Spleen (tissue), 11 donors: ENCODE data around the gene H2AZ2. TPM values are rescaled to one million over a fixed set of nuclear protein-coding genes. Genes with fewer than 3 reads are reported as not detected.
"Not testable (repeated sequence)": the region's sequence is repeated elsewhere in the genome, so short reads cannot be mapped to it uniquely, and the experiment has no call there.

Source experiments
- DNase-seq: peaks from one replicate; pipeline ENCODE4 v3.0.0-alpha.2; 2020
- H3K27ac ChIP-seq, 8 donors: fragments of 200-600 bp; sonication (generic) in 7 of 8; 1 replicate in 4 of 8; 2 replicates in 4 of 8; pipeline versions ENCODE4 v1.5.0 to v1.8.0; 2016 to 2021; ENCODE audit warnings: inconsistent platforms in 4 of 8, mild to moderate bottlenecking in 4 of 8, moderate library complexity in 1 of 8
- H3K27me3 ChIP-seq, 7 donors: fragments of 200-600 bp; sonication (generic) in 6 of 7; replicated peaks in 1 of 7; 1 replicate in 4 of 7; 2 replicates in 3 of 7; pipeline versions ENCODE4 v1.5.0 to v1.8.0; 2016 to 2021; ENCODE audit warnings: inconsistent platforms in 3 of 7, mild to moderate bottlenecking in 1 of 7
- H3K36me3 ChIP-seq, 6 donors: fragments of 200-600 bp; sonication (generic) in 5 of 6; 1 replicate in 4 of 6; 2 replicates in 2 of 6; pipeline versions ENCODE4 v1.5.0 to v1.8.0; 2016 to 2021; ENCODE audit warnings: inconsistent platforms in 2 of 6
- H3K4me1 ChIP-seq, 6 donors: fragments of 200-600 bp; sonication (generic) in 5 of 6; 1 replicate in 3 of 6; 2 replicates in 3 of 6; pipeline versions ENCODE4 v1.5.0 to v1.8.0; 2016 to 2021; ENCODE audit warnings: inconsistent platforms in 3 of 6
- H3K4me3 ChIP-seq, 8 donors: fragments of 200-600 bp; sonication (generic) in 7 of 8; 1 replicate in 4 of 8; 2 replicates in 4 of 8; pipeline versions ENCODE4 v1.5.0 to v1.8.0; 2016 to 2021; ENCODE audit warnings: inconsistent platforms in 4 of 8, mild to moderate bottlenecking in 4 of 8, moderate library complexity in 2 of 8
- H3K9me3 ChIP-seq, 8 donors: fragments of 200-600 bp; sonication (generic) in 7 of 8; 1 replicate in 4 of 8; 2 replicates in 4 of 8; pipeline versions ENCODE4 v1.5.0 to v1.8.0; 2016 to 2021; ENCODE audit warnings: inconsistent platforms in 4 of 8
- CTCF ChIP-seq, 11 experiments: fragments of 200-600 bp in 7 of 11; fragments of 450-650 bp in 4 of 11; sonication (generic) in 4 of 11; IDR thresholded peaks in 8 of 11; conservative IDR thresholded peaks in 3 of 11; 1 replicate in 7 of 11; 2 replicates in 4 of 11; pipeline versions ENCODE4 v1.4.0 to v1.8.0; 2016 to 2021; ENCODE audit warnings: antibody characterized with exemption in 11 of 11, inconsistent platforms in 4 of 11, mild to moderate bottlenecking in 1 of 11
- POLR2A ChIP-seq, 3 donors: fragments of 450-650 bp; IDR thresholded peaks; one replicate each; pipeline ENCODE4 v1.5.1; 2017; ENCODE audit warnings: antibody characterized with exemption in 3 of 3, mild to moderate bottlenecking in 1 of 3
- POLR2AphosphoS5 ChIP-seq, 3 donors: sonication (generic); formaldehyde crosslinking; IDR thresholded peaks; one replicate each; pipeline ENCODE4 v1.5.1; 2017; ENCODE audit warnings: antibody characterized with exemption in 3 of 3
- WGBS, 5 donors: extraction: QIAGEN DNeasy Blood & Tissue Kit in 3 of 5; methylation state at CpG; one replicate each; pipeline versions ENCODE4 v1.1.5 to v1.1.7; 2013 to 2018; 5-methylcytosine and 5-hydroxymethylcytosine counted together
- intact Hi-C: fragments of 100-400 bp; cut with DNase I; formaldehyde crosslinking; loops from one replicate; pipeline ENCODE4 v1.15.0; 2023; ENCODE audit warnings: low total_unique reads
- polyA plus RNA-seq, 3 donors: library from polyadenylated mRNA; stranded (reverse); fragments of 200-250 nt; gene quantifications; one replicate each; pipeline ENCODE4 v1.2.1, GENCODE V29; 2013
- total RNA-seq, 7 donors: library from RNA; depleted of rRNA in 3 of 7; stranded (reverse); fragments of >200 nt in 3 of 7; fragmentation: NEBNext Ultra II Directional in 4 of 7; extraction: Animal tissue kit (Norgen Biotek cat#: 25700) in 4 of 7; gene quantifications; one replicate each; pipeline versions ENCODE4 v1.1.0 to v1.2.1, GENCODE V29; 2016 to 2021
- donor health status: healthy with polysubstance abuse.
- donor health status: DM: no; HTN: no; CAD: no; lungs with moderate emphysema.
- donor health status: DM: no; HTN: no; CAD: no.
- donor health status: Bipolar disorder and iron deficiency.
- donor health status: healthy.
- donor health status: DM: no; HTN: no; CAD: no.
- donor health status: DM: yes; HTN: yes; CAD: no.

The H2AZ2 gene
- total and polyA plus RNA-seq, 10 donors: 74.7 to 147 (median 113) TPM

- peaks cover 0 to under 1% (median 0%) of the 10 kb centered on the region in 7 donors for H3K27me3 ChIP-seq
- H3K27ac ChIP-seq: no peak overlapping the region
- H3K4me3 ChIP-seq: no peak overlapping the region
- no peak for DNase-seq
- peaks cover 0 to 9% (median 0%) of the 10 kb centered on the region in 8 donors for H3K9me3 ChIP-seq
- H3K36me3 ChIP-seq: no peaks in the 10 kb centered on the region
- no peaks in the 10 kb centered on the region for H3K4me1 ChIP-seq
- TF ChIP-seq POLR2AphosphoS5 (IDR thresholded peaks at IDR 0.05) (no peak), POLR2A (IDR thresholded peaks at IDR 0.05) (no peak), CTCF (IDR thresholded peaks at IDR 0.05 in 8 of 11, conservative IDR thresholded peaks at IDR 0.05 in 3 of 11) (no peak)
- WGBS, 5 donors: 69 to 77% (median 74%) methylated on average over 4 of the region's 4 CpGs
- intact Hi-C loops: no loop called here
Observed at GRCh38 chr7:44867073-44867995, 19.4 kb upstream of the H2AZ2 start.

GRCh38 chr7:44861949-44862348 is 14.1 kb upstream of the H2AZ2 start:
- H3K27ac ChIP-seq, H3K27me3 ChIP-seq, DNase-seq, H3K4me1 ChIP-seq, H3K36me3 ChIP-seq, H3K4me3 ChIP-seq, H3K9me3 ChIP-seq: not testable (repeated sequence)
- intact Hi-C loops: loop anchor here (5.0 kb wide), 1 partner anchor 60 kb away; no protein-coding TSS in a partner anchor
- 69 to 81% (median 78%) methylated on average over 4 of the region's 4 CpGs for WGBS, 5 donors

GRCh38 chr7:44858161-44858560 is 10.3 kb upstream of the H2AZ2 start:
- H3K36me3 ChIP-seq: no peaks in the 10 kb centered on the region
- intact Hi-C loops: loop anchor here (5.0 kb wide), 1 partner anchor 279 kb away; no protein-coding TSS in a partner anchor
- no peaks in the 10 kb centered on the region for H3K9me3 ChIP-seq
- no peak for TF ChIP-seq POLR2AphosphoS5 (IDR thresholded peaks at IDR 0.05)
- no peak for TF ChIP-seq POLR2A (IDR thresholded peaks at IDR 0.05)
- peak in 1 of 11 experiments; percentile 8 for TF ChIP-seq CTCF (IDR thresholded peaks at IDR 0.05 in 8 of 11, conservative IDR thresholded peaks at IDR 0.05 in 3 of 11)
- no peak for DNase-seq
- H3K4me3 ChIP-seq: no peak overlapping the region
- WGBS, 5 donors: 80 to 93% (median 85%) methylated on average over 2 of the region's 2 CpGs
- H3K27ac ChIP-seq: no peak overlapping the region
- peaks cover 0 to 8% (median 0%) of the 10 kb centered on the region in 7 donors for H3K27me3 ChIP-seq
- H3K4me1 ChIP-seq: peaks cover 0 to 9% (median 3%) of the 10 kb centered on the region in 6 donors

GRCh38 chr7:44854644-44855364 is 6.9 kb upstream of the H2AZ2 start:
- H3K9me3 ChIP-seq: no peaks in the 10 kb centered on the region
- TF ChIP-seq CTCF (IDR thresholded peaks at IDR 0.05 in 8 of 11, conservative IDR thresholded peaks at IDR 0.05 in 3 of 11) (no peak), POLR2AphosphoS5 (IDR thresholded peaks at IDR 0.05) (no peak), POLR2A (IDR thresholded peaks at IDR 0.05) (no peak)
- 87 to 94% (median 91%) methylated on average over 8 of the region's 8 CpGs for WGBS, 5 donors
- H3K4me1 ChIP-seq: peaks cover 0 to 18% (median 6%) of the 10 kb centered on the region in 6 donors
- DNase-seq: no peak
- H3K4me3 ChIP-seq: no peak overlapping the region
- no peaks in the 10 kb centered on the region for H3K36me3 ChIP-seq
- intact Hi-C loops: loop anchor here (5.0 kb wide), 1 partner anchor 282 kb away; no protein-coding TSS in a partner anchor
- H3K27me3 ChIP-seq: no peaks in the 10 kb centered on the region
- no peak overlapping the region for H3K27ac ChIP-seq
